ENCODE results near the gene ATP6V0A4.
"Not testable (repeated sequence)": the region's sequence is repeated elsewhere in the genome, so short reads cannot be mapped to it uniquely, and the experiment has no call there.

ATP6V0A4 gene

GRCh38 chr7:138804618-138805017 lies 6.6 kb upstream of the ATP6V0A4 start:
- DNase-seq (ENCODE audit: low read depth, low spot score) = no peak

- DNase-seq (ENCODE audit: low read depth, low spot score) = no peak
These were observed 4.7 kb upstream of the ATP6V0A4 start for GRCh38 chr7:138802706-138803105.

- no peak for DNase-seq (ENCODE audit: low read depth, low spot score)
These were observed 3.3 kb upstream of the ATP6V0A4 start for GRCh38 chr7:138801256-138801655.

- no peak for DNase-seq (ENCODE audit: low read depth, low spot score)
These were observed 1.5 kb upstream of the ATP6V0A4 start for GRCh38 chr7:138799336-138800000.

- no peak for DNase-seq (ENCODE audit: low read depth, low spot score)
These were observed 840 bp upstream of the ATP6V0A4 start for GRCh38 chr7:138798836-138799235.

- not testable (repeated sequence) for DNase-seq (ENCODE audit: low read depth, low spot score)
These were observed 950 bp downstream of the ATP6V0A4 start for GRCh38 chr7:138797046-138797445.

GRCh38 chr7:138796038-138796615 lies 1.9 kb downstream of the ATP6V0A4 start:
- no peak for DNase-seq (ENCODE audit: low read depth, low spot score)

GRCh38 chr7:138785587-138786437 lies 12.2 kb downstream of the ATP6V0A4 start:
- DNase-seq (ENCODE audit: low read depth, low spot score) = peak; percentile 27

- no peak for DNase-seq (ENCODE audit: low read depth, low spot score)
These were observed 13.3 kb downstream of the ATP6V0A4 start for GRCh38 chr7:138784692-138785091.

GRCh38 chr7:138781004-138781403 lies 17.0 kb downstream of the ATP6V0A4 start:
- no peak for DNase-seq (ENCODE audit: low read depth, low spot score)

- DNase-seq (ENCODE audit: low read depth, low spot score) = peak; percentile 52
These were observed 21.7 kb downstream of the ATP6V0A4 start for GRCh38 chr7:138776166-138776833.

- peak; percentile 97 for DNase-seq (ENCODE audit: low read depth, low spot score)
These were observed 24.2 kb downstream of the ATP6V0A4 start for GRCh38 chr7:138773817-138774216.

GRCh38 chr7:138773176-138773575 lies 24.8 kb downstream of the ATP6V0A4 start:
- DNase-seq (ENCODE audit: low read depth, low spot score) = no peak

- DNase-seq (ENCODE audit: low read depth, low spot score) = no peak
These were observed 27.1 kb downstream of the ATP6V0A4 start for GRCh38 chr7:138770904-138771303.

GRCh38 chr7:138768241-138768640 lies 29.8 kb downstream of the ATP6V0A4 start:
- no peak for DNase-seq (ENCODE audit: low read depth, low spot score)

- DNase-seq (ENCODE audit: low read depth, low spot score) = no peak
These were observed 41.3 kb downstream of the ATP6V0A4 start for GRCh38 chr7:138756591-138757242.

GRCh38 chr7:138755842-138756590 lies 42.0 kb downstream of the ATP6V0A4 start:
- no peak for DNase-seq (ENCODE audit: low read depth, low spot score)

GRCh38 chr7:138755331-138755747 lies 42.7 kb downstream of the ATP6V0A4 start:
- DNase-seq (ENCODE audit: low read depth, low spot score) = peak; percentile 89

- no peak for DNase-seq (ENCODE audit: low read depth, low spot score)
These were observed 44.4 kb downstream of the ATP6V0A4 start for GRCh38 chr7:138753610-138754009.

- peak; percentile 76 for DNase-seq (ENCODE audit: low read depth, low spot score)
These were observed 44.9 kb downstream of the ATP6V0A4 start for GRCh38 chr7:138753150-138753518.
